Activated CD8-positive, alpha-beta memory T cell treated with anti-CD3 and anti-CD28 coated beads for 1 hour (primary cell): ENCODE measurements around the gene RPS8.
A peak's percentile ranks its signal among the peaks of the same experiment; 100 is the strongest.
"Not testable (repeated sequence)": the region's sequence is repeated elsewhere in the genome, so short reads cannot be mapped to it uniquely, and the experiment has no call there.

Experiments
- DNase-seq, 2 donors: peaks; one replicate each; pipeline ENCODE4 v3.0.0-alpha.2; 2020; ENCODE audit warnings: low read depth in 1 of 2; ENCODE audit errors: extremely low read depth in 1 of 2

Gene RPS8

DNA sequence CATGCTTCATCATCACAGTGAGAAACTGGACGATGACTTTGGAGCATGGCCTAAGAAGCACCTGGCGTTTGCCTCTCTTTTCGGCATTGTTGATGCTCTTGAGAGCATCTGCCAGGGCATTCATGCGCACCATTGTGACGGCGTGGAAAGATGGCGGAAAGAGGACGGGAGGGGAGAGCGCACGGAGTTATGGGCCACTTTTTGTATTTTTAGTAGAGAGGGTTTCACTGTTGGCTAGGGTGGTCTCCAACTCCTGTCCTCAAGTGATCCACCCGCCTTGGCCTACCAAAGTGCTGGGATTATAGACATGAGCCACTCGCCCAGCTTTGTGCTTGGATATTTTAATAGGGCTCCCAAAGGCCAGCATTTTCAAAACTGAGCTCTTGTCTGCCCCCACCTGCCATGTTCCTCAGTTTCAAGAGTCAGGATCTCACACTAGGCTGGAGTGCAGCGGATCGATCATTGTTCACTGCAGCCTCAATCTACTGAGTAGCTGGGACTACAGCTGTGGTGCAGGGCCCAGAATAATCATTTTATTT, 5.3 kb downstream of the RPS8 start:
- no peak for DNase-seq

DNA sequence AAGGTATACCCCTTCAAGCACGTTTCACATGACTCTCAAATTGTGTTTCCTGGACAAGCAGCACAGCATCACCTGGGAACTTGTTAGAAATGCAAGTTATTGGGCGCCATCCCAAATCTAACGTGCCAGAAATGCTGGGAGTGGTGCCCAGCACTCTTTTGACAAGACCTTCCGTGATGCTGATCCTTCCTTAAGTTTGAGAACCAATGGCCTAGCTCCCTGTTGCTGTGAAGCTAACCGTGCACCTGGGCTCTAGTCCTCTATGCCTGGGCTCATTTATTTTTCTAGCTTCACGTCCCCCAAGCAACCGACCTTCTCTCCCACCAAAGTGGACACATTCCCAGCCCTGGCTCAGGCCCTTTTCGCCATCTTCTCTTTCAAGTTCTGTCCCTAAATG, 8.4 kb downstream of the RPS8 start:
- no peak for DNase-seq

DNA sequence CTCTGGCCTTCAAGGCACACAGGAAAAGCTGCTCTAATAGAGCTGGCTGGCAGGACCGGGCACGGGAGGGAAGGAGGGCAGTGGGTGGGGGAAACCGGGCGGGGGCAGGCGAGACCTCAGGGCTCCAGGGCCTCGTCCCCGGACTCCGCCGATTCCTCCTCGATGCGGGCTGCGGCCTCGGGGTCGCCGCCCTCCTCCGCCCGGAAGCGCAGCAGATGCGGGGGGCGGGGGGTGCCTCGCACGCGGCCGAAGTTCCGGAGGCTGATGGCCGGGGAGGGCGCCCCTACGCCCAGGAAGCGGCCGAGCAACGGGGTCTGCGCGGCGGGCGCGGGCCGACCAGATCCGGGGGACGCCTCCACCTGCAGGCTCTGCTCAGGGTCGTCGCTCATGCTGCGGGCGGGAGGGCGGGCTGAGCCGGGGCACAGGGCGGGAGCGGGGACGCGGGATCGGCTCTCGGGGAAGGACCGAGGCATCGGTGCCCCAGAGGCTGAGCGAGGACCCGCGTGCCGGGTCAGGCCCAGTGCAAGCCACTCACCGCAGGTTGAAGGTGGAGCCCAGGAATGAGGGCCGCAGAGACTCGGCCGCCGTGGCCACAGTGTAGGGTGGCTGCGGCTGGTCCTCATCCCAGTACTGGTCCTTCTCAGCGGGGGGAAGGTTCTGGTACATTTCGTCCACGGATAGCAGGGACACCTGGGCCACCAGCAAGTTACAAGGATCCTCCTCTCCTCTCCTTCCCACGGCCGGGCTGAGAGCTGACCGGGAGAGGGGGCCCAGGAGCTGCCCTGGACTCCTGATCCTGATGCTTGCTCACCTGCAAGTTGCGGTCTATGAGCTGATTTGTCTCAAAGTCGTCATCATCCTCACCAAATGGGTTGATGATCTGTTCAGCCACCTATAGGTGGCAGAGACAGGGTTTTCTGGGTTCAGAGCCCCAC, 9.0 kb downstream of the RPS8 start:
- no peak for DNase-seq

DNA sequence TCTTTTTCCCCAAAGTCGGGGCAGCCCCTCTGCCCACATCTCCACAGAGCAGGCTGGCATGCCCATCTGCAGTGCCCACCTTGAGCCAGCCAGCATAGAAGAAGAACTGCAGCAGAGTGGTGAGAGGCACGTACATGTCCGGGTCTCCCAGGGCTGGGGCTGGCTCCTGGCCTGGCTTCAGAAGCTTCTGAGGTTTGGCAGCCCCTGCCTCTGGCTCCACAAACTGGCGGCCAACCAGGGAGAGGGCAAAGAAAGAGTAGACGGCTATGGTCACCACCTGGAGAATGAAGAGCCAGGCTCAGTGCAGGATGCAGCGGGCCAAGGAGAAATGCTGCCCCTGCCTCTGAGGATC, 9.7 kb downstream of the RPS8 start:
- DNase-seq = no peak

DNA sequence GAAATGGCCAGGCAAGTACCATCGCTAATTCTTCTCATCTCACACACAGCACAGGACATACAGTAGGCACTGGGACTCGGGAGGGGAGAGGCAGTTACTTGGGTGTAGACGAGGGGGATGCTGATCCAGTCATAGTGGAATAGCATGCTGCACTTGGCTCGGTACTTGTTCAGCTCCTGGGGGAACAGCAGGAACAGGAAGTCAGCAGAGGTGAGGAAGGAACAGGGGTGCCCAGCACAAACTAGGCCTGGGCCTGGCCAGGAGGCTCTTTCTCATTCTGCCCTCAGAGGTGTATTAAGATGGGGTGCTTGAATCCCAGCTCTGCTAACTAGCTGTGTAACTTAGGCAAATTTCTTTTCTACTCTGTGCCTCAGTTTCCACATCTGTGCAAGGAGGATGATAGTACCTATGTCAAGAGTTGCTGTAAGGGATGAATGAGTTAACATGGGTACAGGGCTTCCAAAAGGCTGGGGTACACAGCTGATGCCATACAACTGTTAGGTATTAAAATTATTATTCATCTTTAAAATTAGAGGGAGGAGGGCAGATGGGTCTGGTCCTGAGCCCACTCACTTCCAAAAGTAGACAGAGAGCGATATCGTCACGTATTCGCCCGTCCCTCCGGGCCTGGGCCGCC, 10.3 kb downstream of the RPS8 start:
- DNase-seq = no peak

DNA sequence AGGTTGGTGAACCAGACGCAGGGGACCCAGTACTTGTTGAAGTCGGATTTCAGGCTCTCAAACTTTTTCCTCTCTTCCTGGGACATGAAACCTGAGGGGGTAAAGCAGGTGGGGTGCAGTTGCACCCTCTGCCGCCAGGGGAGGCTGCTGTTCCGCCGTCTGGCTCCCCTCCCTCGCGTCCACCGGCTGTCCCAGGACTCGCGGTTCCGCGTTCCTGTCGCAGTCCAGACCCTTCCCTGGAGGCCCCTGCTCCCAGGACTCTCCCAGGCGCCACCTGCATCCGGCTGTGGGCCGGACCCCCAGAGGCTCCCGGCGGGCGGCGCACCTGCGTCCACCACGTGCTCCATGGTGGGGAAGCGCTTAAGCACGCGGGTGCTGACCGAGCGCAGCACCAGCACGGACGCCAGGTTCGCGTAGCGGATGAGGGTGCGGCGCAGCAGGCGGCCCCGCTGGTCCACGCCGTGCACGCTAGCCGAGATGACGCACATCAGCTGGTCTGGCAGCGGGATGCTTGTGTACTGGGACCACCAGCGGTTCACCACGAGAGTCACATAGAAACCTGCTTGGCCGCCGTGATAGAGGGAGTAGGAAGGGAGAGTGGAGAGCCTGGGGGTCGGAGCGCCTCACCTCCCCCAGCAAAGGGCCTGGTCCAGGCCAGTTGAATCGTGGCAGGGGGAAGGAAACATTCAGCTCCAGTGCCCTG, 10.9 kb downstream of the RPS8 start:
- DNase-seq = peak in 1 of 2 donors; percentile 62

DNA sequence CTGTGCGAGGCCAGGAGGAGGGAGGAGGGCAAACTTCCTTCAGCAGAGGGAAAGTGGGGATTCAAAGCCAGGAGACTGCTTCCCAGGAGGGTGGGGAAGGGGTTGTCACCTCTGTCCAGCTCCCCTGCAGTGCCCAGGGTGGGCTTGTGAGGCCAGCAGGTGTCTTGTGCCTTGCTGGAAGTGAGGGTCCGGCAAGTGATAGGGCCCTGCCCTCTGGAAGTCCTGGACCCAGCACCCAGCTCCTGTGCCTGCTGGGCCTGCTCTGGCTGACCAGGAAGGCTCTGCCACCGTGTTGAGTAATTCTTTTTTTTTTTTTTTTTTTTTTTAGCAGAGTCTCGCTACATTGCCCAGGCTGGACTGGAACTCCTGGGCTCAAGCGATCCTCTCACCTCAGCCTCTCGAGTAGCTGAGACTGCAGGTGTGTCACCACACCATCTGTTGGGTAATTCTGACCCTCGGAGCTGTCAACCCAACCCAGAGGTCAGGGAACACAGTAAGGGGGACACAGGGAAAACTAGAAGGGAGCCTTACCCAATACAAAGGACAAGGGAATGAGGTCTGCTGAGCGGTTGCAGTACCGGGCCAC, 11.6 kb downstream of the RPS8 start:
- DNase-seq = no peak

DNA sequence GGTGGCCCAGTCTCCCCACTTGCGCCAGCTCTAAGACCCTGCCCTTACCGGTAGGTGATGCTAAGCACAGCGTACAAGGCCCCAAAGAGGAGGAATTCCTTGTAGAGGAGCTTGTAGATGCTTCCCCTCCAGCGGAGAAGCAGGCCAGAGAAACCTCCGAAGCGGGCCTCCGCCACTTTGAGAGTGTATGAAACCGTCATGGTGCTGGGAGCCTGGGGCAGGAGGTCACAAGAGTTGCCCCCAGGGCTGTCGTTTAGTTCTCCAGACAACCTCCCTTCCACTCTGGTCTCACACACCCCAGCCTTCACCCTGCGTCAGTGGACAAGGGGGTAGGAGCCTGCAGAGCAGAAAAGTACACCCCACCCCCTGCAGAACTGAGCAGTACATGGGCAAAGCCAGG, 12.2 kb downstream of the RPS8 start:
- no peak for DNase-seq

DNA sequence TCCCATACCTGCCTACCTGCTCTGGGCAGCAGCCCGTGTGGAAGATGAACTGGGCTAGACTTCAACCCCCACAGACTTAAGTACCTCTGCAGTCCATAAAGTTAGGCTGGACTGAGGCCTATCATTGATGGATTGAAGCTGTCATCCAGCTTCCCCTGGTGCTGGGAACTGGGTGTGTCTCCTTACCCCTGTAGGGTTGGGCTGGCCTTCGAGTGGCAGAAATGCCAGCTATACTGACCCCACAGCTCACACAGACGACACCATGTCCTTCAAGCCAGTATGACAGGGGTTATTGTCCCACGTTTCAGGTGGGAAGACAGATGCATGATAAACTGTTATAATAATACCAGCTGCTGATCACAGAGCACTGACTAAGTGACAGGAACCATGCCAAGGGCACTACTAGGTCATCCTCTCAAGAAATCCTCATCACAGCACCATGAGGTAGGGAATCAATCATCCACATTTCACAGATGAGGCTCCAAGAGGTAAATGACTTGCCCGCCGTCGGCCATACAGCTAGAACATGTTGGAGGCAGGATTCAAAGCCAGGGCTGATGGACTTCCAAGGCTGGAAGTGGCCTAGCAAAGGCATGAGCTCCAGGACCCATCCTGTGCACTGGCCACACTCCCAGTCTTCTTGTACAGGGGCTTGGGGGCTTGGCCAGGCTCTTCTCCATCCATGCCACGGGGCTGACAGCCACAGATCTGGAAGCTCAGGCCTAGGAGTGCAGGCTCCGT, 12.9 kb downstream of the RPS8 start, which contains the start of gene BEST4:
Gene BEST4 (minus strand): TSS at position 51 of the 741 bp plus-strand sequence. CDS start 465 bp downstream, outside the sequence.
- DNase-seq = no peak

DNA sequence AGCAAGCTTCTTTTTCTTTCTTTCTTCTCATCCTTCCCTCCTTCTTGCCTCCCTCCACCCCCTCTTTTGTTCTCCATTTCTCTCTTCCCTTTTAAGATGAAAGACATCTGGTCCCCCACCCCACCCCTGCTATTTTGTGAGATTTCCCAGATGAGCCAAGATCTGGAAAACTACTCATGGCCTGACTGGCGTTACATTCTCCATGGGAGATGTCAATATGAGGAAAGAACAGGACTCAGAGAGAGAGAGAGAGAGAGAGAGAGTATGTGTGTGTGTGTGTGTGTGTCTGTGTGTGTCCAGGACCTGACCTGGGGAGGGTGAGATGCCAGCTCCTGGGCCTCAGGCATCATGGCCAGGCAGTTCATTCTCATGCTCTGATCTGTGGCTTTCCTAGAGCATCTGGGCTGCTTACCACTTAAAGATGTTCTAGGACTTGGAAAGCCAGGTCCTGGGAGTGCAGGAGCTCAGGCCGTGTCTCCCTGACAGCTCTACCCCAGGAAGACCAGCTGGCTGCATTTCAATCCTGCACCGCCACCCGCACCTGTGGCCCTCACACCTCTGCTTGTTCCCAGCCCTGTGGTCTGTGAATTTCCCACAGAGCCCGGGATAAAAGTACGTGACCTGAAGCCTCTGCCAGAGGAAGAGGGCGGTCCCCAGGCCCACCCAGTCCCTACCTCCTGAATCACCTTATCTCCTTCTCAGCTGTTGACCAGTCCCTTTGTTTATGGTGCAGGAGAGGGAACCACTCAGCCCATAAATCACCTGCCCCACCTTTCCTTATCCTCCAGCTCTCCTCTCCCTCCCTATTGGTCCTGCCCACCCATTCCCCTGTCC, 15.8 kb downstream of the RPS8 start:
- DNase-seq = no peak

DNA sequence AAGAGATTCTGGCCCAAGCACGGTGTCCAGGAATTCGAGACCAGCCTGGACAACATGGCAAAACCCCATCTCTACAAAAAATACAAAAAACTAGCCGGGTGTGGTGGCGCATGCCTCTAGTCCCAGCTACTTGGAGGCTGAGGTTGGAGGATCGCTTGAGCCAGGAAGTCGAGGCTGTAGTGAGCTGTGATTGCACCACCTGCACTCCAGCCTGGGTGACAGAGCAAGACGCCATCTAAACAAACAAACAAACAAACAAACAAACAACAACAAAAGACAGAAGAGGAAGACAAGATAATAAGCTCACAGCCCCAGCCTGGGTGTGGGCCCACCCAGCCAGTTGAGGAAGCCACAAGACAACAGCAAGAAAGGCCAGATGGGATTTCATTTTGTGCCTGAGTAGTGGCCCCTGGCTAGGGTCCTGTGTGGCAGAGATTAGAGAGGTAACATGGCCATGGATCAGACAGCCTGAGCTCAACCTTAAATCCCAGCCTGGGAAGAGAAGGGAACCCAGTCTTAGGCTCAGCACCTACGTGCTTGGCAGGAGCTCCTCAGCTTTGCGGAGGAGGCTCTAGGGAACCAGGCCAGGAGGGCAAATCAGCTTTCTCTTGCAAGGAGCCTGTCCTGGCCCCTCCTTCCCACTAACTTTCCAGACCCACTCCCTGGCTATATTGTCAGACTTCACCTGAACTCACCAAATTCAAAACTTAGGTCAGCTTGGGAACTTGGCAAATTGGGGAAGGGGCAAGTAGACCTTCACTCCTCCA, 17.6 kb downstream of the RPS8 start:
- no peak for DNase-seq

DNA sequence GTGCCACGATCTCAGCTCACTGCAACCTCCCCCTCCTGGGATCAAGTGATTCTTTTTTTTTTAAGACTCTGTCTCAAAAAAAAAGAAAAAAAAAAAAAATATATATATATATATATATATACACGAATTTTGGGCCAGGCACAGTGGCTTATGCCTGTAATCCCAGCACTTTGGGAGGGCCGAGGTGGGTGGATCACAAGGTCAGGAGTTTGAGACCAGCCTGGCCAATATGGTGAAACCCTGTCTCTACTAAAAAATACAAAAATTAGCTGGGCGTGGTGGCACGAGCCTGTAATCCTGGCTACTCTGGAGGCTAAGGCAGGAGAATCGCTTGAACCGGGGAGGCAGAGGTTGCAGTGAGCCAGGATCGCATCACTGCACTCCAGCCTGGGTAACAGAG, 22.5 kb downstream of the RPS8 start:
- DNase-seq = not testable (repeated sequence)

DNA sequence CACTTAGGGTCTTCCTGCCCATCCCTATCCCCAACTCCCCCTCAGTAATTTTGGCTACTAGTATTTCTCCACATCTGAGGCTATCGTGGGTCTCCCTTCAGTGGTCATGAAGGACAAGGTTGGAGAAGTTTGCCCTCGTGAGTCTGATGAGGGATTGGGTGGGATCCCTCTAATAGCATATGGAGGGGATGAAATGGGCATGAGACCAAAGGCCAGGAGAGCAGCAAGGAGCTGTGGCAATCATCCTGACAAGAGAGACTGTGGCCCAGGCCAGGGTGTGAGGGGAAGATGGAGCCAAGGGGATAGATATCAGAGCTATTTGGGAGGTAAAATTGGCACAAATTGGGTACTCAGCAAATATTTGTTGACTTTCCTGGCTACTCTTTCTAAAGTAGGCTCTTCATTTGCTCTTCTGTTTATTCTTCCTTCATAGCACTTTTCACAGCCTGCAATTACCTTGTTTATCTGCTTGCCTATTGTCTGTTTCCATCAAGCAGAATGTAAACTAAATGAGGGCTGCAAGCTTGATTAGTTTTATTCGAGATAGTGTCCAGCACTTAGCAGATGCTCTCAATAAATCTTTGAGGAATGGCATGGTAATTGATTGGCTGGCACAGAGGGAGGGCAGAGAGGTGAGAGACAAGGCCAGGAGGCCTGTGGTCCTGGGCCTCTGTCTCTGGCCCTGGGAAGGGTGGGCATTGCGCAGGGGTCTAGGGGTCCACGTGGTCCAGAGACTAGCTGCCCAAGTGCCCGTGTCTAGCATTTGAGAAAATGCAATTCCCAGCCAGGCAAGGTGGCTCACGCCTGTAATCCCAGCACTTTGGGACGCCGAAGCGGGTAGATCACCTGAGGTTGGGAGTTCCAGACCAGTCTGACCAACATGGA, 23.4 kb downstream of the RPS8 start:
- DNase-seq = no peak

DNA sequence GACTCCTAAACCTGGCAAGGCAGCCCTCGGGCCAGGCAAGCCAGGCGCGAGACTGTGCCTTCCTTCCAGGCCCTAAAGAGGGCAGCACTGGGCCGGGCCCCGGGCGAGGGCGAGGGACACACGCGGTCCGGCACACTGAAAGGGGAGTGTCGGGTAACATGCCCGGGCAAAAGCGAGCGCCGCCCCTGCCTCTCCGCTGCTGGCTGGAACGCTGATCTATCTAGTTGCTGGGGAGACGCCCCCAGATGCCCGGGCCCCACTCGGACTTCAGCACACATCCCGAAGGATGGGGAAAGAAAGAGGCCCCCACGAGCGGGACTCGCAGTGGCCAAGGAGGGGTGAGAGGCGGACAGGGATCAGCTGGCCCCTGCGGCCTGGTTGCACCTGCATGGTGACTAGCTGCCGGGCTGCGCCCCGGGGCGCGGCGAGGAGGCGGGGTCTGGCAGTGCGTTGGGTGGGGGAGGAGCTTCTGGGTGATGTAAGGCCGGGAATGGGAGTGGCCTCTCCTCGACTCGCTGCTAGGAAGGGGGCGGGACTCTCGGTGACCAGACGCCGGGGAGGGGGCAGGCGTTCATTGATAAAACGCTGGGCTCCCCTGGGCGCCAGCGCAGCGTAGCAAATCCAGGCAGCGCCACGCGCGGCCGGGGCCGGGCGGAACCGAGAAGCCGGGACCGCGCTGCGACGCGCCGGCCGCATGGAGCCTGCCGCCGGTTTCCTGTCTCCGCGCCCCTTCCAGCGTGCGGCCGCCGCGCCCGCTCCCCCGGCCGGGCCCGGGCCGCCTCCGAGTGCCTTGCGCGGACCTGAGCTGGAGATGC, 24.6 kb downstream of the RPS8 start, which contains the start of gene PLK3:
Gene PLK3 (plus strand): TSS at position 608 of the 815 bp plus-strand sequence. CDS start 87 bp downstream, at position 695.
- peak; percentile 96 for DNase-seq

DNA sequence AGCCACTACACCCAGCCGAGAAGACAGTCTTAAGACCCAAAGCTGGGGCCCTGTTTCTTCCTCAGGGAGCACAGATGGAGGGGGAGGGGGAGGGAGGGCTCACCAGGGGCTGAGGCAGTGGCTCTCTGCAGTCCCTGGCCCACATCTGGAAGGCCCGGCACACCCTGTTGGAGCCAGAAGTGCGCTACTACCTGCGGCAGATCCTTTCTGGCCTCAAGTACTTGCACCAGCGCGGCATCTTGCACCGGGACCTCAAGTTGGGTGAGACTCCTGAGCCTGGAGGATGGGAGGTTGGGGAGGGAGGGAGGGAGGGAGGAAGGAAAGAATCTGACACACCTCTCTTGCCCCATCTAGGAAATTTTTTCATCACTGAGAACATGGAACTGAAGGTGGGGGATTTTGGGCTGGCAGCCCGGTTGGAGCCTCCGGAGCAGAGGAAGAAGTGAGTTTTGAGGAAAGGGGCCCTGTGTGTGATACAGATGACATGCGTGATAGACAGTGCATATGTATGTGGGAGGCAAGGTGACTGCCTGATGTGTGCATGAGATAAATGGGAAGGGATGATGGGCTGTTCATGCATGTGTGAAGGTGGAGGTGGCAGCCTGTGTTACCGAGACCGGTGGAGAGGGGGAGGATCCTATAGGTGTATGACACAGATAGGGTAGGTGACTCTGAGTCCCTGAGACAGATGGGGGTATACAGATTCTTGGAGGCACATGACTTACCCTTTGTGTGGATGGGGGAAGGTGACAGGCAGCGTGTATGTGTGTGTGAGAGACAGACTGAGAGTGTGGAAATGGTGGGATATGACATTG, 26.4 kb downstream of the RPS8 start:
- no peak for DNase-seq
